ENCODE measurements around the gene ZSCAN5A.
A peak's percentile ranks its signal among the peaks of the same experiment; 100 is the strongest.

ZSCAN5A gene

GRCh38 chr19:56314381-56315076, at the start of gene ZSCAN5A:
Gene ZSCAN5A, minus strand, starts transcription at chr19:56314839. Its CDS starts 89,793 bp downstream, at chr19:56225046.
- TF ChIP-seq, protein P1, sequence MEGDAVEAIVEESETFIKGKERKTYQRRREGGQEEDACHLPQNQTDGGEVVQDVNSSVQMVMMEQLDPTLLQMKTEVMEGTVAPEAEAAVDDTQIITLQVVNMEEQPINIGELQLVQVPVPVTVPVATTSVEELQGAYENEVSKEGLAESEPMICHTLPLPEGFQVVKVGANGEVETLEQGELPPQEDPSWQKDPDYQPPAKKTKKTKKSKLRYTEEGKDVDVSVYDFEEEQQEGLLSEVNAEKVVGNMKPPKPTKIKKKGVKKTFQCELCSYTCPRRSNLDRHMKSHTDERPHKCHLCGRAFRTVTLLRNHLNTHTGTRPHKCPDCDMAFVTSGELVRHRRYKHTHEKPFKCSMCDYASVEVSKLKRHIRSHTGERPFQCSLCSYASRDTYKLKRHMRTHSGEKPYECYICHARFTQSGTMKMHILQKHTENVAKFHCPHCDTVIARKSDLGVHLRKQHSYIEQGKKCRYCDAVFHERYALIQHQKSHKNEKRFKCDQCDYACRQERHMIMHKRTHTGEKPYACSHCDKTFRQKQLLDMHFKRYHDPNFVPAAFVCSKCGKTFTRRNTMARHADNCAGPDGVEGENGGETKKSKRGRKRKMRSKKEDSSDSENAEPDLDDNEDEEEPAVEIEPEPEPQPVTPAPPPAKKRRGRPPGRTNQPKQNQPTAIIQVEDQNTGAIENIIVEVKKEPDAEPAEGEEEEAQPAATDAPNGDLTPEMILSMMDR (conservative IDR thresholded peaks at IDR 0.05; ENCODE audit: low read length): no peak
- H3K4me3 ChIP-seq (ENCODE audit: low read length): peak within 1 kb of the TSS; percentile 93
- DNase-seq (ENCODE audit: low read depth): peak; percentile 95

- TF ChIP-seq, protein P1 (conservative IDR thresholded peaks at IDR 0.05; ENCODE audit: low read length): no peak
- no peak for DNase-seq (ENCODE audit: low read depth)
Observed at GRCh38 chr19:56360841-56361240, 46.2 kb upstream of the ZSCAN5A start.

DNA sequence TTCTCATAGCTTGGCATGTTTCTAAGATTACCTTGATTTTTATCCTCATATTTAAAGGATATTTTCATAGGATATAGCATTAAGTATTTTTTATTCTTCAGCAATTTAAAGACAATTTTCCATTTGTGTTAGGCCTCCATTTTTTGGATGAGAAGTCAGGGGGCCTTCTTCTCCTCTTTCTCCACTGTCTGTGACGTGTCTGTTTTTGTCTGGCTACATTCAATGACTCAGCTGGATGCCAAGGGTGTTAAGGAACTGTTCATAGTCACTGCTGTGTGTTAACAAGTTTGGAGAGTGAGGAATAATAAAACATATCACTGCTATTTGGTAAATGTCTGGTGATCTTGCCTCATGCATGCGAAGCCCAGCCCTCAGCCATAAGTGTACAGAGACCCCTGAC, 42.3 kb upstream of the ZSCAN5A start:
- no peak for DNase-seq (ENCODE audit: low read depth)
- H3K4me3 ChIP-seq (ENCODE audit: low read length): no peak overlapping the region
- TF ChIP-seq, protein P1 (conservative IDR thresholded peaks at IDR 0.05; ENCODE audit: low read length): no peak

More at GRCh38 chr19:56360841-56361240, 46.2 kb upstream of the ZSCAN5A start:
- no peak overlapping the region for H3K4me3 ChIP-seq (ENCODE audit: low read length)

GRCh38 chr19:56355517-56355916, 40.9 kb upstream of the ZSCAN5A start:
- no peak overlapping the region for H3K4me3 ChIP-seq (ENCODE audit: low read length)
- no peak for DNase-seq (ENCODE audit: low read depth)
- TF ChIP-seq, protein P1 (conservative IDR thresholded peaks at IDR 0.05; ENCODE audit: low read length): no peak

DNA sequence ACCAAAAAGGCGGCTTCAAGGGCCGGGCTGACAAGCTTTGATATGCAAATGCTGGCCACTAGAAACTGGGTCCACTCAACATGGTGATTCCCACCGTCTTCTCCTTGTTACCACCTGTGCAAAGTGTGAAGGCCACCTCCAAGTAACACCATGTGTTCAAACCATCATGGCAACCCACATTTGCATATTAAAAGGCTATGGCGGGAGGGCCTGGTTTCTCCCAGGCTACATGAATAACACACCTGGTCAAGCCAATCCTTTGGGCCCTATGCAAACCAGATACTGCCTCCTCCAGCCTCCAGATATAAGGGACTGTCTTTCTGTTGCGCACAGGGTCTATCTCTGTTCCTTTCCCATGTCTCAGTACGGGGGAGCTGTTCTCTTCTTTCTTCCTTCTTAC, 36.6 kb upstream of the ZSCAN5A start:
- TF ChIP-seq, protein P1 (conservative IDR thresholded peaks at IDR 0.05; ENCODE audit: low read length): no peak
- no peak for DNase-seq (ENCODE audit: low read depth)
- H3K4me3 ChIP-seq (ENCODE audit: low read length): no peak overlapping the region

- no peak overlapping the region for H3K4me3 ChIP-seq (ENCODE audit: low read length)
- TF ChIP-seq, protein P1 (conservative IDR thresholded peaks at IDR 0.05; ENCODE audit: low read length): peak; percentile 93
- DNase-seq (ENCODE audit: low read depth): peak; percentile 49
Observed at GRCh38 chr19:56350416-56351045, 35.9 kb upstream of the ZSCAN5A start.
